ENCODE results near the gene PRSS23. TPM values are rescaled to one million over a fixed set of nuclear protein-coding genes. Genes with fewer than 3 reads are reported as not detected.

PRSS23 gene
- total RNA-seq, 4 donors from 2014 or later = 13.0 to 29.1 (median 18.9) TPM

DNA sequence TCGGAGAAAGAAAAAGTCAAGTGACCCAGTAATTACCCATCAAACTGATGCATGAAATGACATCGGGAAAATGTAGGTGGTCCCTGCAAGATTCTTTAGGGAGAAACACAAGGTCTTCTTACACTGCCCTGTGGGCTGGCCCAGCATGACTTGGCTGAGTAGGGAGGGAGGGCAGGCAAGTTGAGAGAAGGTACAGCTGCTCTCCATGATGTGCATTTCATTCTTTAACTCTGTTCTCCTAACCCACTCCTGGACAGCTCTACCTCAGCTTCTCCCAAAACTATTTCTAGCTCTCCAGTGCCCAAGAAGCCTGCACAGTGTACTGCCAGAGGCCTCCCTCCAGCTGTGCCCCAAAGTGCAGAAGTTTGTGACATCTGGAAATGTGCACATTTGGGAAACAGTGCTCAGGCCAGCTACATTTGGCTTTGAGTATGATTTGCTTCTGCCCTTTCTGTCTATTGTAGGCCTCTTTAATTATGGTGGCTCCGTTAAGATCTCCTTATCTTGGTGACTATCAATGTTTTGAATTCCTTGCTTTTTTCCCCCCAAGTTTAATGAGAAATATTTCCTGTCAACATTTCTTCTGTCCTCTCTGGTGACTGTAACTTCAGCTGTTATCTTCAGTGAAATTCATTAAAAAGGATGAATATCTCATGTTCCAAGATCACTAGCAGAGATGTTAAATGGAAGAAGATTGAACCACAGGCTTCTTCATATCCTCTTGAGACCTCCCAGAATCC, 26.7 kb upstream of the PRSS23 start:
- Histone ChIP-seq H3K36me3 (no peaks in the 10 kb centered on the region), H3K4me3 (no peak overlapping the region), H3K9me3 (no peaks in the 10 kb centered on the region), H3K4me1 (peaks cover 7% of the 10 kb centered on the region), H3K27me3 (no peaks in the 10 kb centered on the region), H3K27ac (no peak overlapping the region)
- no peak for DNase-seq (ENCODE audit: low spot score in 2 of 2)
- 84% methylated on average over 3 of the region's 3 CpGs for WGBS
- no peak for TF ChIP-seq EP300 (IDR thresholded peaks at IDR 0.05)
- TF ChIP-seq POLR2AphosphoS5 (IDR thresholded peaks at IDR 0.05) = no peak
- no peak for TF ChIP-seq POLR2A (IDR thresholded peaks at IDR 0.05)

DNA sequence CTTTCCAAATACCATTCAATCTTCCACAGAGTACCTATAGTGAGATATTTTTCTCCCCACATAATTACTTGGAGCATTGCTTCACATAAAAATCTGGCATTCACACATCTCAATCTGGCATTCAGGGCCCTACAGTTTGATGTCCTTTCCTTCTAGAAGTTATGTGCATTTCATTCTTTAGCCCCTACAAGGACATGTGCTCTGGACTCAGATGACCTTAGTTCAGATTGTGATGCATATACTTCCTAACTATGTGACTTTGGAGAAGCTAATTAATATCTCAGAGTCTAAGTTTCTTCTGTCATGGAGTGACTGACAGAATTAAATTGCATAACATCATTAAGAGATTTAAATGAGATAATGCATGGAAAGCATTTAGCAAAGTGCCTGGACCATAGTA, 25.9 kb upstream of the PRSS23 start:
- Histone ChIP-seq H3K36me3 (no peaks in the 10 kb centered on the region), H3K9me3 (no peaks in the 10 kb centered on the region), H3K4me3 (no peak overlapping the region), H3K27ac (no peak overlapping the region), H3K4me1 (peaks cover 7% of the 10 kb centered on the region), H3K27me3 (no peaks in the 10 kb centered on the region)
- TF ChIP-seq EP300 (IDR thresholded peaks at IDR 0.05) = no peak
- no peak for TF ChIP-seq POLR2AphosphoS5 (IDR thresholded peaks at IDR 0.05)
- TF ChIP-seq, protein P1, sequence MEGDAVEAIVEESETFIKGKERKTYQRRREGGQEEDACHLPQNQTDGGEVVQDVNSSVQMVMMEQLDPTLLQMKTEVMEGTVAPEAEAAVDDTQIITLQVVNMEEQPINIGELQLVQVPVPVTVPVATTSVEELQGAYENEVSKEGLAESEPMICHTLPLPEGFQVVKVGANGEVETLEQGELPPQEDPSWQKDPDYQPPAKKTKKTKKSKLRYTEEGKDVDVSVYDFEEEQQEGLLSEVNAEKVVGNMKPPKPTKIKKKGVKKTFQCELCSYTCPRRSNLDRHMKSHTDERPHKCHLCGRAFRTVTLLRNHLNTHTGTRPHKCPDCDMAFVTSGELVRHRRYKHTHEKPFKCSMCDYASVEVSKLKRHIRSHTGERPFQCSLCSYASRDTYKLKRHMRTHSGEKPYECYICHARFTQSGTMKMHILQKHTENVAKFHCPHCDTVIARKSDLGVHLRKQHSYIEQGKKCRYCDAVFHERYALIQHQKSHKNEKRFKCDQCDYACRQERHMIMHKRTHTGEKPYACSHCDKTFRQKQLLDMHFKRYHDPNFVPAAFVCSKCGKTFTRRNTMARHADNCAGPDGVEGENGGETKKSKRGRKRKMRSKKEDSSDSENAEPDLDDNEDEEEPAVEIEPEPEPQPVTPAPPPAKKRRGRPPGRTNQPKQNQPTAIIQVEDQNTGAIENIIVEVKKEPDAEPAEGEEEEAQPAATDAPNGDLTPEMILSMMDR (IDR thresholded peaks at IDR 0.05) = no peak
- no peak for TF ChIP-seq POLR2A (IDR thresholded peaks at IDR 0.05)
- DNase-seq (ENCODE audit: low spot score in 2 of 2) = no peak

DNA sequence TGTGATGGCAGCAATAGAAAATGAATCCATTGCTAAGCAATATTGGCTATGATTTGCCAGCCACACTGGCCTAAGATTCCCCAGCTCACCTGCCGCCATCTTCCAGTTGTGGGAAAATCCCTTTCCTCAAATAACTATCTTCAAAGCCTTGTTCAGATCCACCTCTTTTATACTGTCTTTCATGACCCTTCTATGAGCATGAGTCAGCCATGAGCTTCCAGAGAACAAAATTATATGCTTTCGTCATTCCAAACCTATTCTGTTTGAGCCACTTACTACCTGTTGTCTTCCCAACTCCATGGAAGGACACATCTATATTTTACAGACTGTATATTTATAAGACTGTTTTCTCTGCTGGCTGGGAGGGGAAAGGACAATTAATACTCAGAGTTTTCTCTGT, 25.0 kb upstream of the PRSS23 start:
- H3K27me3 ChIP-seq = no peaks in the 10 kb centered on the region
- no peak overlapping the region for H3K27ac ChIP-seq
- H3K36me3 ChIP-seq = no peaks in the 10 kb centered on the region
- WGBS = 79% methylated on average over 2 of the region's 2 CpGs
- no peaks in the 10 kb centered on the region for H3K9me3 ChIP-seq
- no peak overlapping the region for H3K4me3 ChIP-seq
- TF ChIP-seq EP300 (IDR thresholded peaks at IDR 0.05) = no peak
- TF ChIP-seq, protein P1 (IDR thresholded peaks at IDR 0.05) = no peak
- no peak for TF ChIP-seq POLR2A (IDR thresholded peaks at IDR 0.05)
- TF ChIP-seq POLR2AphosphoS5 (IDR thresholded peaks at IDR 0.05) = no peak
- DNase-seq (ENCODE audit: low spot score in 2 of 2) = no peak
- peaks cover 7% of the 10 kb centered on the region for H3K4me1 ChIP-seq

DNA sequence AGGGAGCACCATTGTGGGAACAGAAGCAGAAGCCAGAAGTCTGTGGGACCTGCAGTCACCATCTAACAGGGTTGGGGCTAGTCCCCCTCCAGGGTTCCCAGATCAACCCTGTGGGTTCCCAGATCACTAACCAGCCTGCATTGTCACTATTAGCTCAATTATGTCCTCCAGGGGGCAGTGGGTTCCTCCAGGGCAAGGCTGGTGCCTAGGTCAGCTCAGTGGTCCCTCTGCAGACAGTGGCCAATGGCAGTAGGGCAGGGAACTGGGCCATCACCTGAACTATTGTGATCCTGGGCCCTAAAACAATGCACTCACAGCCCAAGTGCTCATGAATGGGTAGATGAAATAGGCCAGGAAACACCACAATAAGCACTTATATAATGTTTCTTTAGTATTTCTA, 18.8 kb upstream of the PRSS23 start:
- TF ChIP-seq, protein P1 (IDR thresholded peaks at IDR 0.05) = no peak
- TF ChIP-seq EP300 (IDR thresholded peaks at IDR 0.05) = no peak
- TF ChIP-seq POLR2A (IDR thresholded peaks at IDR 0.05) = no peak
- no peak for TF ChIP-seq POLR2AphosphoS5 (IDR thresholded peaks at IDR 0.05)
- H3K9me3 ChIP-seq = no peaks in the 10 kb centered on the region
- H3K27me3 ChIP-seq = no peaks in the 10 kb centered on the region
- no peak overlapping the region for H3K27ac ChIP-seq
- peaks cover under 1% of the 10 kb centered on the region for H3K4me1 ChIP-seq
- no peak for DNase-seq (ENCODE audit: low spot score in 2 of 2)
- H3K36me3 ChIP-seq = no peaks in the 10 kb centered on the region
- no peak overlapping the region for H3K4me3 ChIP-seq

DNA sequence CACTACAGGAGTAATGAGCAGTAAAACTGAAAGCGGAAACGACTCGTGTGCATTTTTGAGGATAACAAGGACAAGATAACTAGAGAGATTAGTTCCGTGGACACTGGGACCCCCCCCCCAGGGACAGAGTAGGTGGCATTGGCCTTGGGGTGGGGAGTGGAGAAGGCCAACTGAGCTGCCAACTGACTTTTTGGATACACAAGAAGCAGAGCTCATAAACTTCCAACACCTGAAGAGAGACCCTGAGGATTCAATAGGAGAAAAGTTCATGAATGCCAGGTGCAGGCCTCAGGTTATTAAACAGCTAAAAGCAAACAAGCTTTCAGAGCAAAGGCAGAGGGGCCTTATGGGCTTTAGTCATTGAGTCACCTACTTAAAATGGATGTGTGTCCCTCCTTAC, 17.6 kb upstream of the PRSS23 start:
- H3K9me3 ChIP-seq = no peaks in the 10 kb centered on the region
- no peaks in the 10 kb centered on the region for H3K36me3 ChIP-seq
- no peak overlapping the region for H3K4me3 ChIP-seq
- 91% methylated on average over 4 of the region's 4 CpGs for WGBS
- no peak overlapping the region for H3K27ac ChIP-seq
- H3K4me1 ChIP-seq = no peaks in the 10 kb centered on the region
- H3K27me3 ChIP-seq = no peaks in the 10 kb centered on the region
- TF ChIP-seq POLR2A (IDR thresholded peaks at IDR 0.05) (no peak), EP300 (IDR thresholded peaks at IDR 0.05) (no peak), POLR2AphosphoS5 (IDR thresholded peaks at IDR 0.05) (no peak)
- TF ChIP-seq, protein P1 (IDR thresholded peaks at IDR 0.05) = no peak
- DNase-seq (ENCODE audit: low spot score in 2 of 2) = no peak

All from suprapubic skin (tissue), 4 donors.